AG09319 (cell line): ENCODE results near the gene TBC1D9.

Source experiments
- DNase-seq: peaks from one replicate; pipeline ENCODE4 v3.0.0-alpha.2; 2010; ENCODE audit warnings: low read depth; ENCODE audit errors: extremely low read depth
- TF ChIP-seq, protein P1 (sequence below): IDR thresholded peaks from 2 replicates; pipeline ENCODE4 v1.5.1; 2011; ENCODE audit warnings: low read depth, mild to moderate bottlenecking, inconsistent platforms, low read length, moderate library complexity

Gene TBC1D9

DNA sequence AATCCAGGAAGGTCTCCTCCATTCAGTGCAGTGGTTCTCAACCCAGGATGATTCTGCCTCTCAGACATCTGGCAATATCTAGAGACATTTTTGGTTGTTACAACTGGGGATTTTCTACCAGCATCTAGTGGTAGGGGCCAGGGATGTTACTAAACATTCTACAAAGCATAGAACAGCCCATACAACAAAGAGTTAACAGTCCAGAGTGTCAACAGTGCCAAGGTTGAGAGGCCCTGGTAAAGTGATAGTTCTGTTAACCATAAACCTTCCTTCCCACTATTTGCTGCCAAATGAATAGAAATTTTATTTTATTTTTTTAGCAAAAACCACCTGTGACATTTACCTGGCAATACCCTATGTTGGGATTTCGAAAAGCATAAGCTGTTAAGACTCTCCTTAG lies 94.6 kb downstream of the TBC1D9 start:
- DNase-seq, result no peak
- TF ChIP-seq, protein P1, sequence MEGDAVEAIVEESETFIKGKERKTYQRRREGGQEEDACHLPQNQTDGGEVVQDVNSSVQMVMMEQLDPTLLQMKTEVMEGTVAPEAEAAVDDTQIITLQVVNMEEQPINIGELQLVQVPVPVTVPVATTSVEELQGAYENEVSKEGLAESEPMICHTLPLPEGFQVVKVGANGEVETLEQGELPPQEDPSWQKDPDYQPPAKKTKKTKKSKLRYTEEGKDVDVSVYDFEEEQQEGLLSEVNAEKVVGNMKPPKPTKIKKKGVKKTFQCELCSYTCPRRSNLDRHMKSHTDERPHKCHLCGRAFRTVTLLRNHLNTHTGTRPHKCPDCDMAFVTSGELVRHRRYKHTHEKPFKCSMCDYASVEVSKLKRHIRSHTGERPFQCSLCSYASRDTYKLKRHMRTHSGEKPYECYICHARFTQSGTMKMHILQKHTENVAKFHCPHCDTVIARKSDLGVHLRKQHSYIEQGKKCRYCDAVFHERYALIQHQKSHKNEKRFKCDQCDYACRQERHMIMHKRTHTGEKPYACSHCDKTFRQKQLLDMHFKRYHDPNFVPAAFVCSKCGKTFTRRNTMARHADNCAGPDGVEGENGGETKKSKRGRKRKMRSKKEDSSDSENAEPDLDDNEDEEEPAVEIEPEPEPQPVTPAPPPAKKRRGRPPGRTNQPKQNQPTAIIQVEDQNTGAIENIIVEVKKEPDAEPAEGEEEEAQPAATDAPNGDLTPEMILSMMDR, result no peak

DNA sequence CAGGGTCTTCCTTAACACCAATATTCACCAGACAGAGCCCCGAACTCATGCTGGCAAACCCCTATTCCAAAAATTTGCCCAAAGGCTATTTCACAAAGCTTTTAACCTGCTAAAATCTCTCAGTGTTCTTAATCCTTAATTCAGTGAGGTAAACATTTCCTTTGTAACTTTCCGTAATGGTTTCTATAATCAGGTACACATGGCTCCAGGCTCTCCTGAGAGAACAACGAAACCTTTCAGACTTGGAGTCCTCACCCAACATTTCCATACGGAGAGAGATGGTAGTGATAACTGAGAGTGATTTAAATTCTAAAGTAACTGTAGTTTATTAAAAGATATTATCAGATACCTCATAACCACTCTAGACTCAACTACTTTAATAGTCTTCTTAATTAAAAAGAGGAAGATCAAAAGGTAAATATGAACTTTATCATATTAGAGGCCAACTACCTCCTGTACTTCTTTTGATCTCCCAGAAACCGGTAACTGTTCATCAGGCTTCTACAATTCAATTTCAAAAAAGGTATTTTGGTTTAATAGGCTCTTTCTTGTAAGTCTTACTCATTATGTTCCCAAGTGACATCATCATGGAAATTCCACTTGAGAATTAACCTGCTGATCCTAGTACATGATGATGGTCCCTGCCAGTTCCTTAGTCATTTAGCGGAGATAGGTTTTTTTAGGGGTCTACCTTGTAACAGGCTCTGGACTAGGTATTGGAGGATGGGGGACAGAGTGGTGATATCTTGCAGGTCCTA lies 96.1 kb downstream of the TBC1D9 start:
- TF ChIP-seq, protein P1, result no peak
- no peak for DNase-seq

DNA sequence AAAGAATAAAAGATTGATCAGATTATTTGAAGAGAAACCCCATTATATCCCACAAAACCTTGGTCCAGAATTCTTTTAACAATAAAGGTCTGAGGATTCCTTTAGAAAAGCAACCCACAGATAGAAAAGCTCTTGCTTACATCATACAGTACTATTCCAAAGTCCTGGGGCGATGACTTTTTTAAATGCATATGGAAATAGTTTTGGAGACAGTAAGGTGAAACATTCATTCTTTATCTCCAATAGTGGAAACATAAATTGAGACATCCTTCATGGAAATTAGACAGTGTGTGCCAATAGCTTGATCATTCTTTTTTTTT lies 101.7 kb downstream of the TBC1D9 start:
- no peak for DNase-seq
- TF ChIP-seq, protein P1, result no peak

DNA sequence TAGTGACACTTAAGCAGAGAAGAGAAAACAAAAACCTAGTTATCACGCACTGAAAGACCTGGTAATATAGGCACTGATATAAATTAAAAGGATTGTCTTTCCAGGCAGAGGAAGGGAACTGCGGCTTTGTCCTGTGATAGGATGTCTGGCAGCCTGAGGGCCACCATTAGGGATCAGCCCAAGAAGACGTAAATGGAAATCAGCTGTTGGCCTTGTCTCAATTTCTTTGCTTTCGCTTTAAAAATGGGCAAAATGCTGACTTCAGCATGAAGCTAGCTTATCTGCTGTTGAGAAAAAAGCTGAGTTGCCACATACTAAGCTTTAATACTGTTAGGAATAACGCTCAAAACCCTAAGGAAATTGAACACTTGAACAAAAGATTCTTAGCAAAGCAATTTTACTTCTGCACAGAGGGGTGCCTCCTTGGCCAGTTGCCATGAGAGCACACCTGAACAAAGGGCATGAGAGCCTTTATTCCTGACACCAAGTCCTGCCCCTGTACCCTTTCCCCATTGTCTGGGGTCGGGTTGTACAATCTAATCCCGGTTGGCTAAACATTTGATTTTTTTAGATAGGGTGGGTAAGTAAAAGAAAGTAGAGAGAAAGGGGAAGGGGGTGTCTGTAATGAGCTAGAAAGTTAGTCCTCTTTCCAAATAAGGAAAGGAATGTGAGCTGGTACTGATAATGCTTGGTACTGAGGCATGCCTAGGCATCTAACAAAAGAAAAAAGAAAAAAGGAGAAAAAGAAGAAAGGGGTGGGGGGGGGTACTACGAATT lies 102.3 kb downstream of the TBC1D9 start:
- TF ChIP-seq, protein P1, result no peak
- DNase-seq, result peak; percentile 45

DNA sequence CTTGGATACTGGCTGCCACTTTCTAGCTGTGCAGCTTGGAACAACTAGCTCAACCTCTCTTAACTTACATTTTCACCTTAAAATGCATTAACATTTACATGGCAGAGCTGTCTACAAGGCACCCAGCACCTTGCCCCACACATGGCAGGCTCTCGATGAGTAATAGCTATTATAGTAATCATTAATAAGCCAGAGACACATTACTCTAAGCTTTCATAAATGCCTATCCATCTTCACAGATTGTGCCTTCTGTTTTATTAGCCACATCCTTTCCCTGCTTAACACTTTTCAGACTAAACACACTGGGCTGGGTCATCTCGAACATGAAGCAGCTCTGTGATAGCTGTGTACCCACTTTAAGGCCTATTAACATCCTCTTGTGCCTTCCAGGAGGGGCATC lies 103.6 kb downstream of the TBC1D9 start:
- TF ChIP-seq, protein P1, result no peak
- no peak for DNase-seq

DNA sequence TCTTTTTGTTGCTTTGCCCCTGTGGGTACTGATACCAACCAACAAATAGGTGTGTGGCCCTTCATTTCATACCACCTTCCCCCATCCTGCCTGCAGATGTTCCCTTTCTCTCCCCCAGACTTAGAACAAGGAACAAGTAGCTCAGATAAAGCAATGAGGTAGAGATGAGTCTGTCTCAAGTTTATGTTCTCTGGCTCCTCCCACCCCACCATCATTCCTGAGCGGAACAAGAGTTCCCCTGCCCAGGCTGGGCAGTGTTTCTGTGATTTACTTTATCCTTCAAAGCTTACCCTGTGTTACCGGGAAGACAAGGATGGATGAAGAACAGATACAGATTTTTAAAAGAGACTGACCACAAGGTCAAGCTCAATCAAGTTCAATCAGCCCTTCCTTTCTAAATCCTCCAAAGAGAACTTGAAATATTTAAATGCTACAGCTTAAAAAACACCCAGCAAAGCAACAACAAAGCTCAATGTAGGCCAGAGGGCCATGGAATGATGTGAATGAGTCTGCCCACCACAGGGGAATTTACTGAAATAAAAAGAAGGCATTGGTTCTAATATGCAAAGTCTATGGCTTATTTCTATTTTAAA lies 107.4 kb downstream of the TBC1D9 start:
- DNase-seq, result peak; percentile 27
- TF ChIP-seq, protein P1, result no peak
